ENCODE data around the gene SARDH.

- TF ChIP-seq CTCF (IDR thresholded peaks at IDR 0.05) = no peak
- TF ChIP-seq EZH2 (IDR thresholded peaks at IDR 0.05; ENCODE audit: borderline replicate concordance, insufficient read depth, low read depth, low read length, poor library complexity, severe bottlenecking) = no peak
Measured at GRCh38 chr9:133636902-133637301, 101.2 kb downstream of the SARDH start.
